ENCODE data around the gene TAF4.

The TAF4 gene

DNA sequence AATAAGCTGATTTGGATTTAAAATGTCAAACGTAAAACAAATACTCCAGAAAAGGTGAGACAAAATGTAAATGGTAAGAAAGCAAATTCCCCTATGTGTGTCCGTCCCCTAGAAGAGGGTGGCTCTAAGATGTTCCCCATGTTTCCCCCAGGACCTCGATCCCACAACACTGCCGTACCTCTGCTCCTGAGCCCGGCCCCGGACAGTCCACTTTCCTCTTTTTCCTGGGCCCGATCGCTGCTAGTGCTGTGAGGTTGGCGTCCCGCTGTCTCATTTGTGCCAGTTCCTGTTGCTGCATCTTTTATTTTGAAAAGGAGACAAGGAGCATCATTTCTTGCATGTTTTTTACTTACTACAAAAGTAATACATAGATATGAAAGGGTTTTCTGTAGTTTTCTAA lies 68.3 kb downstream of the TAF4 start:
- TF ChIP-seq, protein P1, sequence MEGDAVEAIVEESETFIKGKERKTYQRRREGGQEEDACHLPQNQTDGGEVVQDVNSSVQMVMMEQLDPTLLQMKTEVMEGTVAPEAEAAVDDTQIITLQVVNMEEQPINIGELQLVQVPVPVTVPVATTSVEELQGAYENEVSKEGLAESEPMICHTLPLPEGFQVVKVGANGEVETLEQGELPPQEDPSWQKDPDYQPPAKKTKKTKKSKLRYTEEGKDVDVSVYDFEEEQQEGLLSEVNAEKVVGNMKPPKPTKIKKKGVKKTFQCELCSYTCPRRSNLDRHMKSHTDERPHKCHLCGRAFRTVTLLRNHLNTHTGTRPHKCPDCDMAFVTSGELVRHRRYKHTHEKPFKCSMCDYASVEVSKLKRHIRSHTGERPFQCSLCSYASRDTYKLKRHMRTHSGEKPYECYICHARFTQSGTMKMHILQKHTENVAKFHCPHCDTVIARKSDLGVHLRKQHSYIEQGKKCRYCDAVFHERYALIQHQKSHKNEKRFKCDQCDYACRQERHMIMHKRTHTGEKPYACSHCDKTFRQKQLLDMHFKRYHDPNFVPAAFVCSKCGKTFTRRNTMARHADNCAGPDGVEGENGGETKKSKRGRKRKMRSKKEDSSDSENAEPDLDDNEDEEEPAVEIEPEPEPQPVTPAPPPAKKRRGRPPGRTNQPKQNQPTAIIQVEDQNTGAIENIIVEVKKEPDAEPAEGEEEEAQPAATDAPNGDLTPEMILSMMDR (conservative IDR thresholded peaks at IDR 0.05; ENCODE audit: control insufficient read depth, insufficient read depth, low read depth, low read length) = no peak
- no peak for DNase-seq (ENCODE audit: low read depth)
- H3K4me3 ChIP-seq (ENCODE audit: control insufficient read depth, low read depth, low read length) = no peak overlapping the region

DNA sequence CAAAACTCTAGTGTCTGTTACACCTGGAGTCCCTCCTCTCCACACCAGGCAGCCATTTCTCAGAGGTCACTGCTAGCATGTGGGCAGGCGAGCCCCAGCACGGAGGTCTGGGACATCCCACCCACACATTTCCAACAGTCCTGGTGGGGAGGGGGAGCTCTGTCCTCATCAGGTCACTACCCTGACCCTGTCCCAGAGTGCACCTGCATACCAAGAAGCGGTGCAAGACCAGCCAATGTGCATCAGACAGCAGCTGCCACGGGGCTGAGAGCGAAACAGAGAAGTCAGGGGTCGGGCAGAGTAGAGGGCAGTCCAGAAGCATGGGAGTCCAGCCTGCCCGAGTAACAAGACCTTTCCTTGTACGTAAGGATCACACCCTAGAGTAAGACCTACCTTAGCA lies 71.1 kb downstream of the TAF4 start:
- TF ChIP-seq, protein P1 (conservative IDR thresholded peaks at IDR 0.05; ENCODE audit: control insufficient read depth, insufficient read depth, low read depth, low read length) = no peak
- no peak for DNase-seq (ENCODE audit: low read depth)

DNA sequence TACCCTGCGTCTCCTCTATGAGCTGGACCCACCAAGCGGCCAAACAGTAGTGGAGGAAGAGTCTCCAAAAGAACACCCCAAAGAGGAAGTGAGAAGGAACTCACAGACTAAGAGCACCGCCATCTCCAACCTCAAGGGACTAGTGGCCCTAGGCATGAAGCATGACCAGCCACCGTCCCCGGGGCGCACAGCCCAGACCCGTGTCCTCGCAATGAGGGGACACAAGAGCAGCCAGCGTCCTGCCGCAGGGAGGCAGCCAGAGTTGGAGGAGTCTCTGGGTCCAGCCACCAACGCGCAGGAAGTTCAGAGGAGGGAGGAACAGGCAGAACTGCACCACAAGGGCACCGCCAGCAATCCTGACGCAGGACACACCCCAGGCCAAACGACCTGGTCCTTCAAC lies 72.6 kb downstream of the TAF4 start:
- no peak overlapping the region for H3K4me3 ChIP-seq (ENCODE audit: control insufficient read depth, low read depth, low read length)
- TF ChIP-seq, protein P1 (conservative IDR thresholded peaks at IDR 0.05; ENCODE audit: control insufficient read depth, insufficient read depth, low read depth, low read length) = no peak

More for the DNA sequence above, 71.1 kb downstream of the TAF4 start:
- no peak overlapping the region for H3K4me3 ChIP-seq (ENCODE audit: control insufficient read depth, low read depth, low read length)

DNA sequence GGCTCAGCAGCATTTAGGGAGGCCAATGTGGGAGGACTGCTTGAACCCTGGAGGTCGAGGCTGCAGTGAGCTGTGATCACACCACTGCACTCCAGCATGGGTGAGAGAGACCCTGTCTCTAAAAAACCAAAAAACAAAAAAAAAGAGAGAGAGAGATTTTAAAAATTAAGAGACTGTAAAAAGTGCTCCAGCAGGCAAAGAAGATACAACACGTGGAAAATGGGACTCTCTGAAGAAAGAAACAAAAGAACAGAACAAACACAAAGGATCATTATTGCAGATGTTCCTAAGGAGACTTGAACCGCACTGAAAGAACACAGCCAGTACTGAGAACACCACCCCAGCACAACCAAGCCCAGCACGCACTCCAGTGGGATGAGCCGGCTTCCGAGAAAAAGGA lies 74.2 kb downstream of the TAF4 start:
- H3K4me3 ChIP-seq (ENCODE audit: control insufficient read depth, low read depth, low read length) = no peak overlapping the region
- TF ChIP-seq, protein P1 (conservative IDR thresholded peaks at IDR 0.05; ENCODE audit: control insufficient read depth, insufficient read depth, low read depth, low read length) = no peak
- peak; percentile 4 for DNase-seq (ENCODE audit: low read depth)

More for the DNA sequence above, 72.6 kb downstream of the TAF4 start:
- no peak for DNase-seq (ENCODE audit: low read depth)

DNA sequence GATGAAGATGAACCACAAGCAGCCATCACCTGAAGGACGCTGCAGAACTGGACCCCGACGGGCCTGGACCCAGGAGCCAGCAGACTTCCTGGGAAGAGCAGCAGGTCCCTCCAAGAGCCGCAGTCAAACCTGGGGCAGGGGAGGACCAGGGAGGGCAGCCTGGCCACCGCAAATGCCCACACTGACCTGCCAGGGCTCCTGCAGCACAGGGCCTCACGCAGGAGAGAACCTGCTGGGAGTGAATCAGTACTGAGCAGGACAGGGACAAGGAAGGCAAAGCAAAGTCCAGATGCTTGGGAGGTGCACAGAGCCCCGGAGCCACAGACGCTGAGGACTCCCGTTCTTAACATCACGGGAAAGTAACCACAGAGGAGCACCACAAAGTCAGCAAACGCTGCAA lies 75.2 kb downstream of the TAF4 start:
- TF ChIP-seq, protein P1 (conservative IDR thresholded peaks at IDR 0.05; ENCODE audit: control insufficient read depth, insufficient read depth, low read depth, low read length) = no peak
- DNase-seq (ENCODE audit: low read depth) = no peak
- H3K4me3 ChIP-seq (ENCODE audit: control insufficient read depth, low read depth, low read length) = no peak overlapping the region

DNA sequence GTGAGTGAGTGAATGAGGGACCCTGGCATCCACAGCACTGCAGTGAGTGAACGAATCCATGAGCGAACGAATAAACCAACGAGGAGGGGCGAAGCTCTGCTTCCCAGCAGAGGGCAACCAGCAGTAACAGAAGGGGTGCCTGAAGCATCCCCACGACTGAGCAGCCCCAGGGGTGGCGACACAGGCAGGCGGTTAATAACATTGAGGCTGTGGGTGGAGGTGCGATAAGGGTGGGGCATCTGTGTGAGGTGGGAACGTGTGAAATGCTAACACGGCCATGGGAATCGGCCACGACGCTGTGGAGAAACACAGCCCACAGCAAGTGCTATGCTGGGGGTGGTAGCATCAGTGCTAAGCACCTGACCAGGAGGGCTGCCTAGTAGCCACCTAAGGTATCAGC lies 75.9 kb downstream of the TAF4 start:
- TF ChIP-seq, protein P1 (conservative IDR thresholded peaks at IDR 0.05; ENCODE audit: control insufficient read depth, insufficient read depth, low read depth, low read length) = no peak
- DNase-seq (ENCODE audit: low read depth) = no peak

DNA sequence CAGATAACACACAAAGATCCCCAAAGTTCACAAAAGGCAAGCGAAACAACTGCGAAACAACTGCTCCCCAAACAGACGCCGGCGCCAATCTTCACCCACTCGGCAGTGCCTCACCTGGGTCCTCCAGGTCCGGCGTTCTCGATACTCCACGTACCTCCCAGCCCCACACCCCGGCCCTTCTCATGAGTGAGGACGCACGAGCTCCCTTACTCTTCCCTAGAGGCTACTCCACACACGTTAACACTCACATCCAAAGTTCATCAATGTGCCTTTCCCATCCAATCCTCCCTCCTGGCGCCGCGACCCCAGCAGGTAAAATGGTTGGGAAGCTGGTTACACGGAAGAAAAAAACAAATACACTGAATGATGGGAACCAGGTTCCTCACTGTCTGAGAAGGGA lies 77.0 kb downstream of the TAF4 start:
- no peak overlapping the region for H3K4me3 ChIP-seq (ENCODE audit: control insufficient read depth, low read depth, low read length)
- DNase-seq (ENCODE audit: low read depth) = no peak
- TF ChIP-seq, protein P1 (conservative IDR thresholded peaks at IDR 0.05; ENCODE audit: control insufficient read depth, insufficient read depth, low read depth, low read length) = no peak

More for the DNA sequence above, 75.9 kb downstream of the TAF4 start:
- no peak overlapping the region for H3K4me3 ChIP-seq (ENCODE audit: control insufficient read depth, low read depth, low read length)

Measured in fibroblast of mammary gland (primary cell).